Neural cell (in vitro differentiated cells): ENCODE measurements around the gene SLC10A3. TPM values are rescaled to one million over a fixed set of nuclear protein-coding genes. Genes with fewer than 3 reads are reported as not detected.

Experiments
- H2AFZ ChIP-seq: fragments of 200-600, 300-800 bp; sonication (generic), shearing (Covaris generic); 2 replicates; pipeline ENCODE4 v1.6.0; 2014; ENCODE audit warnings: low read depth, mild to moderate bottlenecking, antibody characterized with exemption, low read length, moderate library complexity
- H3F3A ChIP-seq: fragments of 200-600 bp; shearing (Covaris generic); 2 replicates; pipeline ENCODE4 v1.6.1; 2016; ENCODE audit warnings: mild to moderate bottlenecking, moderate library complexity, mixed read lengths, antibody characterized with exemption, low read length; ENCODE audit not compliant: insufficient read depth, poor library complexity, severe bottlenecking
- H3K27ac ChIP-seq: fragments of 200-600, 300-800 bp; sonication (generic), shearing (Covaris generic); 2 replicates; pipeline ENCODE4 v1.5.1; 2014; ENCODE audit warnings: mild to moderate bottlenecking, low read length, moderate library complexity
- H3K27me3 ChIP-seq: fragments of 300-800, 200-600 bp; sonication (generic), shearing (Covaris generic); 2 replicates; pipeline ENCODE4 v1.6.0; 2014; ENCODE audit warnings: mild to moderate bottlenecking, low read depth, low read length, moderate library complexity; ENCODE audit not compliant: insufficient read depth
- H3K36me3 ChIP-seq: fragments of 300-800, 200-600 bp; sonication (generic), shearing (Covaris generic); 2 replicates; pipeline ENCODE4 v1.5.1; 2014; ENCODE audit warnings: mild to moderate bottlenecking, antibody characterized with exemption, low read length, moderate library complexity; ENCODE audit not compliant: insufficient read depth
- H3K4me2 ChIP-seq: fragments of 300-800, 200-600 bp; sonication (generic), shearing (Covaris generic); 2 replicates; pipeline ENCODE4 v1.6.0; 2014; ENCODE audit warnings: mild to moderate bottlenecking, low read length
- H3K4me3 ChIP-seq: fragments of 300-800, 200-600 bp; sonication (generic), shearing (Covaris generic); 2 replicates; pipeline ENCODE4 v1.5.1; 2014; ENCODE audit warnings: mild to moderate bottlenecking, low read length, moderate library complexity
- H3K79me2 ChIP-seq: fragments of 200-600 bp; shearing (Covaris generic); replicated peaks from 2 replicates; pipeline ENCODE4 v1.6.0; 2014; ENCODE audit warnings: mild to moderate bottlenecking, low read length, moderate library complexity; ENCODE audit not compliant: insufficient read depth
- H3K9ac ChIP-seq: fragments of 300-800, 200-600 bp; sonication (generic), shearing (Covaris generic); 2 replicates; pipeline ENCODE4 v1.6.1; 2016; ENCODE audit warnings: mild to moderate bottlenecking, low read length, mixed read lengths
- H3K9me2 ChIP-seq: fragments of 200-600 bp; shearing (Covaris generic); 2 replicates; pipeline ENCODE4 v1.6.1; 2016; ENCODE audit warnings: mild to moderate bottlenecking, low read length, mixed read lengths; ENCODE audit not compliant: insufficient read depth
- H3K9me3 ChIP-seq: fragments of 200-600, 300-800 bp; sonication (generic), shearing (Covaris generic); 2 replicates; pipeline ENCODE4 v1.6.1; 2016; ENCODE audit warnings: mild to moderate bottlenecking, mixed run types, low read length, moderate library complexity, mixed read lengths
- H4K20me1 ChIP-seq: fragments of 200-600 bp; shearing (Covaris generic); 2 replicates; pipeline ENCODE4 v1.6.1; 2016; ENCODE audit warnings: mild to moderate bottlenecking, mixed run types; ENCODE audit not compliant: insufficient read depth
- CTCF ChIP-seq: fragments of 450-650 bp; IDR thresholded peaks from 2 replicates; pipeline ENCODE4 v1.5.1; 2014; ENCODE audit warnings: antibody characterized with exemption, mild to moderate bottlenecking, moderate library complexity; ENCODE audit not compliant: poor library complexity, severe bottlenecking
- EP300 ChIP-seq: fragments of 450-650 bp; conservative IDR thresholded peaks from 2 replicates; pipeline ENCODE4 v1.6.1; 2014; ENCODE audit warnings: antibody characterized with exemption, mild to moderate bottlenecking, moderate library complexity; ENCODE audit not compliant: poor library complexity, severe bottlenecking
- EZH2 ChIP-seq: fragments of 200-600, 300-800 bp; shearing (Covaris generic), sonication (generic); IDR thresholded peaks from 2 replicates; pipeline ENCODE4 v1.6.1; 2014; ENCODE audit warnings: antibody characterized with exemption, low read length, borderline replicate concordance, mild to moderate bottlenecking; ENCODE audit not compliant: insufficient read depth, poor library complexity, severe bottlenecking
- MXI1 ChIP-seq: fragments of 450-650 bp; conservative IDR thresholded peaks from 2 replicates; pipeline ENCODE4 v1.6.1; 2014; ENCODE audit warnings: antibody characterized with exemption, mild to moderate bottlenecking; ENCODE audit not compliant: poor library complexity, severe bottlenecking
- POLR2AphosphoS5 ChIP-seq: IDR thresholded peaks from 2 replicates; pipeline ENCODE4 v1.6.1; 2012
- RAD21 ChIP-seq: fragments of 450-650 bp; conservative IDR thresholded peaks from 2 replicates; pipeline ENCODE4 v1.6.1; 2014; ENCODE audit warnings: antibody characterized with exemption, mild to moderate bottlenecking, moderate library complexity
- REST ChIP-seq: IDR thresholded peaks from 2 replicates; pipeline ENCODE4 v1.6.1; 2012; ENCODE audit warnings: borderline replicate concordance
- SMC3 ChIP-seq: fragments of 450-650 bp; conservative IDR thresholded peaks from 2 replicates; pipeline ENCODE4 v1.6.1; 2014; ENCODE audit warnings: antibody characterized with exemption, mild to moderate bottlenecking, moderate library complexity; ENCODE audit not compliant: poor library complexity
- TAF1 ChIP-seq: IDR thresholded peaks from 2 replicates; pipeline ENCODE4 v1.6.1; 2012; ENCODE audit warnings: low read depth
- polyA plus RNA-seq: library from polyadenylated mRNA; depleted of rRNA; stranded (reverse); fragments of >200 nt; gene quantifications from 2 replicates; pipeline ENCODE4 v1.2.3, GENCODE V29; 2014

SLC10A3 gene
- polyA plus RNA-seq, 1 donor from 2014 or later, result 2.7 TPM

- Histone ChIP-seq H3K4me2 (peak within 1 kb of the TSS; percentile 6), H2AFZ (no peak within 1 kb of the TSS), H3K36me3 (no peaks in the 10 kb centered on the region), H3K79me2 (peaks cover 6% of the 10 kb centered on the region), H3K27ac (peak within 1 kb of the TSS; percentile 77), H3K9me3 (no peaks in the 10 kb centered on the region), H3K4me3 (peak within 1 kb of the TSS; percentile 71), H4K20me1 (no peaks in the 10 kb centered on the region), H3F3A (no peaks in the 10 kb centered on the region), H3K9me2 (no peaks in the 10 kb centered on the region), H3K9ac (peak within 1 kb of the TSS; percentile 73), H3K27me3 (no peaks in the 10 kb centered on the region)
- TF ChIP-seq POLR2AphosphoS5 (peak; percentile 43), MXI1 (peak; percentile 66), REST (no peak), EP300 (no peak), EZH2 (no peak), CTCF (no peak), TAF1 (no peak), SMC3 (peak; percentile 31)
Measured at GRCh38 chrX:154443992-154444754, 46.3 kb downstream of the SLC10A3 start, which contains the start of gene FAM50A. FAM50A (plus strand) TSS chrX:154444141; CDS start chrX:154444236, 95 bp downstream.

GRCh38 chrX:154443479-154443910 is 46.9 kb downstream of the SLC10A3 start:
- H3K4me2 ChIP-seq, result no peak overlapping the region
- no peaks in the 10 kb centered on the region for H3F3A ChIP-seq
- H3K9me3 ChIP-seq, result no peaks in the 10 kb centered on the region
- peak overlapping the region; percentile 60 for H3K4me3 ChIP-seq
- no peaks in the 10 kb centered on the region for H3K27me3 ChIP-seq
- H3K9ac ChIP-seq, result peak overlapping the region; percentile 73
- H3K79me2 ChIP-seq, result peaks cover 13% of the 10 kb centered on the region
- no peaks in the 10 kb centered on the region for H3K9me2 ChIP-seq
- no peaks in the 10 kb centered on the region for H4K20me1 ChIP-seq
- H3K27ac ChIP-seq, result peak overlapping the region; percentile 77
- no peak overlapping the region for H2AFZ ChIP-seq
- no peaks in the 10 kb centered on the region for H3K36me3 ChIP-seq
- no peak for TF ChIP-seq CTCF
- no peak for TF ChIP-seq SMC3
- no peak for TF ChIP-seq POLR2AphosphoS5
- TF ChIP-seq RAD21, result no peak
- TF ChIP-seq EP300, result no peak
